Astrocyte of the hippocampus (primary cell): Measurements from ENCODE around the gene COLEC11.
A peak's percentile ranks its signal among the peaks of the same experiment; 100 is the strongest.
"Not testable (repeated sequence)": the region's sequence is repeated elsewhere in the genome, so short reads cannot be mapped to it uniquely, and the experiment has no call there.

Source experiments
- DNase-seq: peaks from one replicate; pipeline ENCODE4 v3.0.0; 2011; ENCODE audit warnings: low read depth, low spot score

Gene COLEC11

DNA sequence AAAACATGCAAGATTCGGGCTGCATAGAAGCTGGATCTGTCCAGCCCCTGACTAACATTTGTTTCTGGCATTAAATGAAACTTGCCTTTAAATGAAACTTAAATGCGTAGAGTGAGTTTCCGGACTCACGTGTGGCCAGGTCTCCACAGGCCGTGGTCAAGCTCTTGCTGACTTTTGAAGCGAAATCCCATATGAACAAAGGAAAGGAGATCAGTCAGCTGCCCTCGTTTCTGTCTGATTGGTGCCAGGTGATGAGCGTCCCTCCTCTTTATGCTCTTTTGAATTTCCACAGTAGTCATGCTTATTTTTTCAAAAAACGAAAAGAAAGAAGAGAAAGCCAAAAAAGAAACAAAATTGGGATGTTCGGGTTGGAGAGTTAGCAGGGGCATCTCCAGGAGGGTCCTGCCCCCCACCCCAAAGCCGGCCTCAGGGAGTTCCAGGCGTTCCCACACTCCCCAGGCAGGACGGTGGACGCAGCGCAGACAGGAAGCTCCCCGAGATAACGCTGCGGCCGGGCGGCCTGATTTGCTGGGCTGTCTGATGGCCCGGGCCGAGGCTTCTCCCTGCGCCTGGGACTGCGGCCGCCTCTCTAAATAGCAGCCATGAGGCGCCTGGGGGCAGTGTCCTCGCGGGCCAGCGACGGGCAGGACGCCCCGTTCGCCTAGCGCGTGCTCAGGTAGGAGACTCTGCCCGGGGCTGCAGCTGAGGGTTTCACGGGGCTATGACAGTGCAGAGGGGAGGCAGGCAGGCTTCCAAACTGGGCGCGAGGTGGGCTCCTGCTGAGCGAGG lies at the start of gene COLEC11:
Gene COLEC11 (plus strand): TSS at position 620 of the 789 bp plus-strand sequence. CDS start 9,229 bp downstream, outside the sequence.
- DNase-seq, result peak; percentile 41

- DNase-seq, result no peak
These were observed 49.0 kb upstream of the COLEC11 start for GRCh38 chr2:3545788-3546478.

- DNase-seq, result no peak
These were observed 47.0 kb upstream of the COLEC11 start for GRCh38 chr2:3547915-3548314.

GRCh38 chr2:3553946-3554345 lies 41.0 kb upstream of the COLEC11 start:
- no peak for DNase-seq

- DNase-seq, result no peak
These were observed 37.2 kb upstream of the COLEC11 start for GRCh38 chr2:3557639-3558204.

DNA sequence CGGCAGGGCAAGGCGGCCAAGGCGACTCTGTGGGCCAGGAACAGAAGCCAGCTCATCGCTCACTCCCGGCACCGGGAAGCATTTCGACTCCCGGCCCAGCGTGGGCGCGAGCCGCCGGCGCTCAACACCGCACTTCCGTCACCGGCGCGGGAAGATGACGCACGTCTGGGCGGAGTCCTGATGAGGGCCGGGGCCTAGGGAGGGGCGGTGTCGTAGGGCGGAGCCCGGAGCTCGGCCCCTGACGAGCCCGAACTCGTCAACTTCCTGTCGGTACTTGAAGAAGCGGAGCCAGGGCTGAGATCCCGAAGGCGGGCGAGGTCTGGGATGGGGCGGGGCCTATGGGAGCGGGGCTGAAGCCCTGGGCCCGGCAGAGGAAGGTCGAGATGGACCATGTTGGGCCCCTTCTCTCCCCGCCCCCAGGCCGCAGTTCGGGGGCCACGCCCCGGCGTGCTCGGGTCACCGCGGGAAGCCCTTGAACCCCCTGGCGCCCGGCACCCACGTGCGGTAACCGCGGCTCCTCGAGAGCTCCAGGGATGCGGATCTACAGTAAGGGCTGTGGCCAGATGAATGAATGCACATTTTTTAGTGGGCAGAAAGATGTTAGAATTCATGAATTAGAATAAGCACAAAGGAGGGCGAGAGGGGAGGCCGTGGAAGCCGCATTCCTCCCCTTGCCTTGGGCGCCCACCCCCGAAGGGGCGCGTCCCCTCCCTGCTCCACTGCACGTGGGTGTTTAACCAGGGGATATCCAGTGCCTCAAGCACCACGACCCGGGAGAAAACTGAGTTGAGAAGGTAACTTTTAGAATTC lies 36.5 kb upstream of the COLEC11 start, which contains the start of gene RNASEH1:
Gene RNASEH1 (minus strand): TSS at position 129 of the 810 bp plus-strand sequence. CDS start 73 bp downstream, at position 56.
- peak; percentile 100 for DNase-seq

- DNase-seq, result no peak
These were observed 31.4 kb upstream of the COLEC11 start for GRCh38 chr2:3563521-3563976.

- DNase-seq, result no peak
These were observed 29.8 kb upstream of the COLEC11 start for GRCh38 chr2:3565117-3565516.

GRCh38 chr2:3566806-3567205 lies 28.1 kb upstream of the COLEC11 start:
- DNase-seq, result no peak

GRCh38 chr2:3569656-3570055 lies 25.3 kb upstream of the COLEC11 start:
- DNase-seq, result not testable (repeated sequence)

- peak; percentile 81 for DNase-seq
These were observed 23.6 kb upstream of the COLEC11 start for GRCh38 chr2:3571284-3571683.

DNA sequence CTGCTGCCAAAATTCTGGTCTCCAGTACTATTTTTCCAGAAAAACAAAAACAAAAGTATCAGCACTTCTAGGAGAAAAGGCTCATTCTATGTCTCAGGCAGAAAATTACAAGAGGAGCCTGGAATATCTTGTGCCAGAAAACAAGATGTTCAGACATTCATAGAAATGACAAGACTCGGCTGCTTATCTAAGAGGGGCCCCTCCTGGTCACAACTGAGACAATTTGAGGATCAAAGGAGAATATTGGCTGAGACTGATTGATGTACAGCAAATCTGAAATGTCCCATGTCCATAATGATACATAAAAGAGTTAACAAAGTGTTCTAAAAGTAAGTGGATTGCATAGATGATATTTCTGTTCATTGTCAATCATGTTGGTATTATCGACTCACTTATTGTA lies 22.3 kb upstream of the COLEC11 start:
- no peak for DNase-seq

DNA sequence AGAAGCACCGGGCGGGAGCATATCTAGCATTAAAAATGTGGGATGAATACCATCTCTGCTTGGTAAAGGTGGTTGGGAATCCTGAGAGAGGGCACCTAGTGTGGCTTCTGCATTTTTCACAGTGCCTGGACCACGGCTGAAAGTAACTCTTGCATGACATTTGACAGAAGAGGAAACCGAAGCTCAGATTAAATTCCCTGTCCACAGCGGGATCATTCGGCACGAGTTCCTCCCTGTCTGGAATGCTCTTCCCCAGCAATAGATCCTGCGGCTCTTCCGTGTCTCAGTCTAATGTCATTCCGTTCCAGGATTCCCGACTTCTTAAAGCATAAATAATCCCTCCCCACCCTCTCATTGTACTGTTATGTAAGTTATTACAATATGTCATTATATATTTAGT lies 20.8 kb upstream of the COLEC11 start:
- no peak for DNase-seq

- peak; percentile 42 for DNase-seq
These were observed 19.2 kb upstream of the COLEC11 start for GRCh38 chr2:3575534-3576262.

DNA sequence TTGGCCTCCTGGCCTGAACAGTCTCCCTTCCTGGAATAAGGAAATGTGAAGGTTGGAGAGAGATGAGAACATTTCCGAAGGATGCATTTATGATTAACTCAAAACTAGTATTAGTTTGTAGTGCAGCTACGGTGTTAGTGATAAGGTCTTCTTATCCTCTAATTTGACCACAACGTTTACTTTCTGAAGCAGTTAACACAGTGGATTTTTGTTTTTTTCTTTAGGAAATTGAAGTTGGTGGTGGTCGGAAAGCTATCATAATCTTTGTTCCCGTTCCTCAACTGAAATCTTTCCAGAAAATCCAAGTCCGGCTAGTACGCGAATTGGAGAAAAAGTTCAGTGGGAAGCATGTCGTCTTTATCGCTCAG lies 18.7 kb upstream of the COLEC11 start:
- not testable (repeated sequence) for DNase-seq

DNA sequence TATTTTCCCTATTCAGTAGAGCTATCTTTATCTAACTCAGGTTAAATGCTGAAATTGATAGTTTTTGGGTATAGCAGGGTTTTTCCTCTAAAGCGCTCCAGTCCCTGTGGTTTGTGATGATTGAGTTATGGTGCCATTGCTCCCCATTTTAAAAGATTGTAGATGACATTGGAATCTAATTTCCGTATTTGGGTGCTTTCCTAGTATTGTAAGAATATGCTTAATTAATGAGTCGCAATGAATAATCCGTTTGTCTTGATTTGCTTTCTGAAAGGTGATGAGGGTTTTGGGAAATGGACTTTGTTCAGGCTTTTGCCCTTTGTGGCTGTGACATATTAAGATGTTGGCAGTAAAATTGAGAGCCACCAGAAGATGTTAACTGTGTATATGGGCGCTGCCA lies 15.9 kb upstream of the COLEC11 start:
- no peak for DNase-seq

DNA sequence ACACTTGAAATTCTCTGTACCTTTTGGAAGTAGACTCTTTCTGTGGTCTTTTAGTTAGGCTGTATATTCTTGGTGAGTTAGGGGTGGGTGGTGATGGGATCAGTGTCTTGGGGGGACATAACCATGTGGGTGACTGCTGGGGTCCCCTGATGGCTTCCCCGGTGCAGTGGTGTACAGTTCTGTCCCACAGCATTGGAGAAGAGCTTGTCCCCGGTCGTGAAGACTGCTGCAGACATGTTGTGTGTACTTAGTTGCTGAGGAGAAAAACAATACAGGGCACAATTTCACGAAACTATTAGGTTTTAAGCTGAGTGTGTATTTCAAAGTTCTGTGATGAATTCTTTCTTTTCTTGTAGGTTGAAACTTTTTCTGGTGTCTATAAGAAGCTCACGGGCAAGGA lies 14.5 kb upstream of the COLEC11 start:
- DNase-seq, result no peak

DNA sequence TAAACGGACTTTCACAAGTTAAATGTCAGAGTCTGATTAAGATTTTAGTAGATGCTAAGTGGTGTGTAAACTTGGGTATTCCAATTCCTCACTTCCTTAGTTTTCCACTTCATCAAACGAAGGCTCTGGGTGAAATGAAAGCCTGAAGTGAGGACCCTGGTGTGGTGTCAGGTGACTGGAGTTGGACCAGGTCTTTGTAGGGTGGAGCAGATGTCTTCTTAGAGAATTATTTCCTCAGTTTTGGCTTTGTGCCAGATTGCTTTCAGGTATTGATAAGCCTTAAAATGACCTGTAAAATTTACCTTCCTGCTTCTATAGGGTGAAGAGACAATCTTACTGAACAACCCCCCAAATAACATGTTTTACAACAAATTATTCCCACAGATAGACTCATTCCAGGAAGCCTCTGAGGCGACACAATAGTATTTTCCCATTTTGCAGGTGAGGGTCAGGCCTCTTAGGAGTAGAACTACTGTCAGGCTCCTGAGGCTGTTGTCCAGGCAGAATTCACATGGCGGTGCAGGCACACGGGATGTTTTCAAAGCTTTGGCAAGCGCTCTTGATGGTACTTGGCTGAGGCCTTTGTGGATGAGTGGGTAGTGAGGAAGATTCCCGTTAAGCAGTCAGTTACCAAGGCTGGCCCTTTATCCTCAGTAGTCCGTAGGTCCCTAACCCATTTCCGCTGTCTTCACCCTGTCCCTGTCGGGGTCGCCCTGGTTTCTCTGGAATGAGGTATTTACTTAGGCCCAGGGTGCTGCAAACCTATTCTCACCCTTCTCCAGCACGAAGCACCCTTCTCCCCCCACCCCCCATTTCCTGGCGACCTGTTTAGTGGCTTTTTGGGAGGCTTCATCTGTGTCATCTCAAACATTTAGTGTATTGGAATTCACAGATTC lies 13.3 kb upstream of the COLEC11 start:
- no peak for DNase-seq

- no peak for DNase-seq
These were observed 10.8 kb upstream of the COLEC11 start for GRCh38 chr2:3584076-3584475.
